Omental fat pad (tissue), 4 donors: ENCODE results near the gene BANF2. TPM values are rescaled to one million over a fixed set of nuclear protein-coding genes. Genes with fewer than 3 reads are reported as not detected.

ENCODE experiments used
- ATAC-seq: fragments of 150-250 bp; one replicate; pipeline ENCODE4 v1.9.1; 2016; ENCODE audit warnings: mild to moderate bottlenecking, moderate library complexity; ENCODE audit not compliant: low FRiP score
- DNase-seq: peaks from one replicate; pipeline ENCODE4 v3.0.0-alpha.2; 2019; ENCODE audit warnings: low spot score
- total RNA-seq, 4 donors: library from RNA; depleted of rRNA; stranded (reverse); fragments of >200 nt; gene quantifications; one replicate each; pipeline ENCODE4 v1.1.0, GENCODE V29; 2016
- TF ChIP-seq, protein P1 (sequence below), 3 donors: fragments of 450-650 bp; IDR thresholded peaks; one replicate each; pipeline ENCODE4 v1.5.1; 2016 to 2017; ENCODE audit warnings: antibody characterized with exemption in 3 of 3, mild to moderate bottlenecking in 3 of 3, moderate library complexity in 2 of 3

The BANF2 gene
- total RNA-seq, 4 donors from 2014 or later, result not detected

- no peak for ATAC-seq
- TF ChIP-seq, protein P1, sequence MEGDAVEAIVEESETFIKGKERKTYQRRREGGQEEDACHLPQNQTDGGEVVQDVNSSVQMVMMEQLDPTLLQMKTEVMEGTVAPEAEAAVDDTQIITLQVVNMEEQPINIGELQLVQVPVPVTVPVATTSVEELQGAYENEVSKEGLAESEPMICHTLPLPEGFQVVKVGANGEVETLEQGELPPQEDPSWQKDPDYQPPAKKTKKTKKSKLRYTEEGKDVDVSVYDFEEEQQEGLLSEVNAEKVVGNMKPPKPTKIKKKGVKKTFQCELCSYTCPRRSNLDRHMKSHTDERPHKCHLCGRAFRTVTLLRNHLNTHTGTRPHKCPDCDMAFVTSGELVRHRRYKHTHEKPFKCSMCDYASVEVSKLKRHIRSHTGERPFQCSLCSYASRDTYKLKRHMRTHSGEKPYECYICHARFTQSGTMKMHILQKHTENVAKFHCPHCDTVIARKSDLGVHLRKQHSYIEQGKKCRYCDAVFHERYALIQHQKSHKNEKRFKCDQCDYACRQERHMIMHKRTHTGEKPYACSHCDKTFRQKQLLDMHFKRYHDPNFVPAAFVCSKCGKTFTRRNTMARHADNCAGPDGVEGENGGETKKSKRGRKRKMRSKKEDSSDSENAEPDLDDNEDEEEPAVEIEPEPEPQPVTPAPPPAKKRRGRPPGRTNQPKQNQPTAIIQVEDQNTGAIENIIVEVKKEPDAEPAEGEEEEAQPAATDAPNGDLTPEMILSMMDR (IDR thresholded peaks at IDR 0.05), result no peak
- no peak for DNase-seq
These were observed 35.6 kb upstream of the BANF2 start for GRCh38 chr20:17664025-17664633.

- TF ChIP-seq, protein P1 (IDR thresholded peaks at IDR 0.05), result no peak
- ATAC-seq, result no peak
- no peak for DNase-seq
These were observed 34.0 kb upstream of the BANF2 start for GRCh38 chr20:17665756-17666155.

- ATAC-seq (no peak), DNase-seq (no peak)
- TF ChIP-seq, protein P1 (IDR thresholded peaks at IDR 0.05), result no peak
These were observed 33.3 kb upstream of the BANF2 start for GRCh38 chr20:17666481-17666880.

DNA sequence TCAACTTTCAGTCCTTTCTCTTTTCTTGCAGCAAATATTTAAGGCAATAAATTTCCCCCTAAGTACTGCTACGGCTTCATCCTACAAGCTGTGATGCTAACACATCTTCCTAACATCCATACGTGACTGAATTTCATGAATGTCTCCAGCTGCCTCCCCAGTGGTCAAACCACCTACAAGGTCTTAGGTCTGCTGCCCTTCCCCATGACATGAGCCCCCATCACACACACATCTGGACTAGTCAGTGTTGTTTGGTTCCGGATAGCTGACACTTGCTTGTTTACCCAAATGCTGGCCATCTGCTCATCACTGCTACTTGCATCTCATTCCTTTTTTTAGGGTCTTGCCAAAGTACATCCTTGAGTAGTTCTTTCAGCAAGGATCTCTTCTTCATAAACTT is 32.3 kb upstream of the BANF2 start:
- no peak for ATAC-seq
- TF ChIP-seq, protein P1 (IDR thresholded peaks at IDR 0.05), result no peak
- no peak for DNase-seq

GRCh38 chr20:17668432-17668831 is 31.3 kb upstream of the BANF2 start:
- ATAC-seq (no peak), DNase-seq (no peak)
- TF ChIP-seq, protein P1 (IDR thresholded peaks at IDR 0.05), result no peak

GRCh38 chr20:17669306-17669931 is 30.3 kb upstream of the BANF2 start:
- TF ChIP-seq, protein P1 (IDR thresholded peaks at IDR 0.05), result no peak
- DNase-seq (no peak), ATAC-seq (no peak)

GRCh38 chr20:17671011-17671410 is 28.8 kb upstream of the BANF2 start:
- TF ChIP-seq, protein P1 (IDR thresholded peaks at IDR 0.05), result no peak
- DNase-seq (no peak), ATAC-seq (no peak)
